A673 (cell line): ENCODE measurements around the gene TFDP1.

Experiments
- CTCF ChIP-seq: fragments of 300-800, 200-600 bp; sonication (generic); conservative IDR thresholded peaks from 2 replicates; pipeline ENCODE4 v1.5.1; 2017; ENCODE audit warnings: low read depth, mild to moderate bottlenecking, antibody characterized with exemption, low read length, moderate library complexity, mixed read lengths
- EZH2 ChIP-seq: fragments of 200-600 bp; sonication (generic); IDR thresholded peaks from 2 replicates; pipeline ENCODE4 v1.6.1; 2017; ENCODE audit warnings: borderline replicate concordance, low read depth, mild to moderate bottlenecking, mixed read lengths, antibody characterized with exemption, low read length; ENCODE audit not compliant: poor library complexity, severe bottlenecking

DNA sequence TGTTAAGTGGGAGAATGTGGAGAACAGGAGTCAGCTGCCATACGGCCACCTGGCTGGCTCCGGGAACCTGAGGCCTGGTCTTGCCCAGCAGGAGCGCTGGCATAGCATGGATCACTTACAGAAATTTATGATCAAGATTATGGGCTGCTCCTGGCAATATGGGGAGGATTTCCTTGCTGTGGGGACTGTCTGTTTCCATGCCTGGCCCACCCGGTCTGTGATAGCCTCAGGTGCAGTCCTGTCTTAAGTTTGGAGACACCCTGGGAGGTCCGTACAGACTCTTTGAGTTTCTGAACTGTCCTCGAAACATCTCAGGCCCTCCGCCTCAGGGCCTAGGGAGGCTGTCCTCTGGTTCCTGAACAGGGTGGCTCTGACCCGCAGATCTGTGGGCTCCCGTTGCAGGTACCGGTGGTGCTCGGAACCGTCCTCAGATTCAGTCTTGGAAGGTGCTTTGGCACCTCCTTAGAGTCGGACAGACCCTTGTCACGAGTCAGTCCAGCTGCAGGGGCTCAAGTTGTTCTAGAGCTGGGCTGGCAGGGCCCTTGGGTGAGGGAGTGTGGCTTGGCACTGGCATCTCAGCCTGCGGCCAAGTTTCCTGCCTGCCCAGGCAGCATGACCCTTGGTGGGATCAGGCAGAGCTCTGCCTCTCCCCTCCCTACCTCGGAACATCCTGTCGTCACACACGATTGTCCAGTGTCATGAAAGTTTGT, 4.9 kb downstream of the TFDP1 start:
- TF ChIP-seq CTCF (no peak), EZH2 (no peak)
